H9 (cell line): ENCODE measurements around the gene LITAF. TPM values are rescaled to one million over a fixed set of nuclear protein-coding genes. Genes with fewer than 3 reads are reported as not detected.

Experiments
- DNase-seq: peaks from one replicate; pipeline ENCODE4 v3.0.0-alpha.2; 2017
- H2AFZ ChIP-seq: one replicate; pipeline ENCODE4 v1.6.1; 2013; ENCODE audit warnings: mild to moderate bottlenecking, low read length, control low read depth, moderate library complexity
- H2AK5ac ChIP-seq: 2 replicates; pipeline ENCODE4 v1.6.1; 2013; ENCODE audit warnings: low read length, control low read depth, mixed read lengths; ENCODE audit not compliant: insufficient read length
- H2BK120ac ChIP-seq: one replicate; pipeline ENCODE4 v1.6.1; 2013; ENCODE audit warnings: low read depth, mild to moderate bottlenecking, low read length, control low read depth, inconsistent platforms; ENCODE audit not compliant: poor library complexity, severe bottlenecking
- H2BK12ac ChIP-seq: 2 replicates; pipeline ENCODE4 v1.6.1; 2013; ENCODE audit warnings: low read length, control low read depth, mixed read lengths, low read depth; ENCODE audit not compliant: insufficient read length
- H2BK15ac ChIP-seq: 2 replicates; pipeline ENCODE4 v1.6.1; 2013; ENCODE audit warnings: low read depth, low read length, control low read depth
- H2BK20ac ChIP-seq: one replicate; pipeline ENCODE4 v1.6.1; 2013; ENCODE audit warnings: low read depth, mild to moderate bottlenecking, low read length, control low read depth, inconsistent platforms; ENCODE audit not compliant: poor library complexity, severe bottlenecking
- H2BK5ac ChIP-seq: 2 replicates; pipeline ENCODE4 v1.6.1; 2013; ENCODE audit warnings: low read length, control low read depth, mixed read lengths; ENCODE audit not compliant: insufficient read length
- H3K14ac ChIP-seq: 2 replicates; pipeline ENCODE4 v1.6.1; 2013; ENCODE audit warnings: low read length, control low read depth; ENCODE audit not compliant: insufficient read depth
- H3K18ac ChIP-seq: 2 replicates; pipeline ENCODE4 v1.6.1; 2013; ENCODE audit warnings: low read depth, mild to moderate bottlenecking, mixed read lengths, low read length, control low read depth; ENCODE audit not compliant: insufficient read length
- H3K23ac ChIP-seq: 2 replicates; pipeline ENCODE4 v1.6.1; 2013; ENCODE audit warnings: low read length, control low read depth, mixed read lengths, low read depth; ENCODE audit not compliant: insufficient read length
- H3K23me2 ChIP-seq: 2 replicates; pipeline ENCODE4 v1.6.1; 2013; ENCODE audit warnings: low read depth, mild to moderate bottlenecking, mixed read lengths, low read length, control low read depth; ENCODE audit not compliant: insufficient read length, poor library complexity, severe bottlenecking
- H3K27ac ChIP-seq: 2 replicates; pipeline ENCODE4 v1.5.1; 2013; ENCODE audit warnings: low read length, control low read depth, mixed read lengths, low read depth; ENCODE audit not compliant: insufficient read length
- H3K27me3 ChIP-seq: 2 replicates; pipeline ENCODE4 v1.6.1; 2013; ENCODE audit warnings: low read length, control low read depth, inconsistent platforms; ENCODE audit not compliant: insufficient read depth
- H3K4ac ChIP-seq: 2 replicates; pipeline ENCODE4 v1.6.1; 2013; ENCODE audit warnings: low read depth, mild to moderate bottlenecking, control low read depth, inconsistent platforms, low read length, moderate library complexity
- H3K4me1 ChIP-seq: 2 replicates; pipeline ENCODE4 v1.6.1; 2013; ENCODE audit warnings: low read length, control low read depth, inconsistent platforms; ENCODE audit not compliant: insufficient read depth
- H3K4me2 ChIP-seq: 2 replicates; pipeline ENCODE4 v1.6.1; 2013; ENCODE audit warnings: low read length, control low read depth, mixed read lengths; ENCODE audit not compliant: insufficient read length, insufficient read depth
- H3K56ac ChIP-seq: 2 replicates; pipeline ENCODE4 v1.6.1; 2013; ENCODE audit warnings: low read depth, mild to moderate bottlenecking, mixed read lengths, low read length, control low read depth; ENCODE audit not compliant: insufficient read length
- H3K79me1 ChIP-seq: 2 replicates; pipeline ENCODE4 v1.6.1; 2013; ENCODE audit warnings: low read depth, mild to moderate bottlenecking, moderate library complexity, low read length, control low read depth, inconsistent platforms; ENCODE audit not compliant: insufficient read depth, poor library complexity, severe bottlenecking
- H3K79me2 ChIP-seq: 2 replicates; pipeline ENCODE4 v1.6.1; 2013; ENCODE audit warnings: low read length, control low read depth, inconsistent platforms; ENCODE audit not compliant: insufficient read depth
- H3K9ac ChIP-seq: 2 replicates; pipeline ENCODE4 v1.6.1; 2013; ENCODE audit warnings: low read length, control low read depth, mixed read lengths; ENCODE audit not compliant: insufficient read length; ENCODE audit errors: extremely low read depth
- H3K9me3 ChIP-seq: one replicate; pipeline ENCODE4 v1.6.1; 2013; ENCODE audit warnings: low read depth, low read length, inconsistent platforms; ENCODE audit not compliant: control insufficient read depth
- H3T11ph ChIP-seq: one replicate; pipeline ENCODE4 v1.6.1; 2013; ENCODE audit warnings: mild to moderate bottlenecking, low read length, control low read depth, inconsistent platforms
- H4K20me1 ChIP-seq: one replicate; pipeline ENCODE4 v1.6.1; 2013; ENCODE audit not compliant: control insufficient read depth, insufficient read length, insufficient read depth
- H4K5ac ChIP-seq: 2 replicates; pipeline ENCODE4 v1.6.1; 2013; ENCODE audit warnings: low read depth, mild to moderate bottlenecking, mixed read lengths, low read length, control low read depth; ENCODE audit not compliant: insufficient read length
- H4K8ac ChIP-seq: replicated peaks from 2 replicates; pipeline ENCODE4 v1.6.1; 2013; ENCODE audit warnings: low read length, control low read depth, mixed read lengths, low read depth; ENCODE audit not compliant: insufficient read length
- H4K91ac ChIP-seq: 2 replicates; pipeline ENCODE4 v1.6.1; 2013; ENCODE audit warnings: low read depth, mild to moderate bottlenecking, moderate library complexity, mixed read lengths, low read length, control low read depth; ENCODE audit not compliant: insufficient read length
- H3K27ac Mint-ChIP-seq, 3 experiments: 2 replicates in 2 of 3; 3 replicates in 1 of 3; pipeline ENCODE4 v1.8.0; 2020 to 2021; ENCODE audit warnings: mixed read lengths in 3 of 3, mild to moderate bottlenecking in 1 of 3, moderate library complexity in 1 of 3
- H3K27me3 Mint-ChIP-seq: 2 replicates; pipeline ENCODE4 v1.8.0; 2021; ENCODE audit warnings: low read depth, mild to moderate bottlenecking, moderate library complexity, mixed read lengths
- H3K36me3 Mint-ChIP-seq, 3 experiments: 2 replicates in 2 of 3; 3 replicates in 1 of 3; pipeline ENCODE4 v1.8.0; 2020 to 2021; ENCODE audit warnings: low read depth in 3 of 3, mixed read lengths in 3 of 3; ENCODE audit not compliant: insufficient read depth in 1 of 3
- H3K4me1 Mint-ChIP-seq, 2 experiments: 2 replicates each; pipeline ENCODE4 v1.8.0; 2020; ENCODE audit warnings: mixed read lengths in 2 of 2
- H3K4me3 Mint-ChIP-seq, 2 experiments: 2 replicates in 1 of 2; 3 replicates in 1 of 2; pipeline ENCODE4 v1.8.0; 2020 to 2021; ENCODE audit warnings: mild to moderate bottlenecking in 2 of 2, mixed read lengths in 2 of 2, moderate library complexity in 1 of 2
- H3K9me3 Mint-ChIP-seq, 2 experiments: 2 replicates in 1 of 2; 3 replicates in 1 of 2; pipeline ENCODE4 v1.8.0; 2020; ENCODE audit warnings: mild to moderate bottlenecking in 2 of 2, mixed read lengths in 2 of 2, moderate library complexity in 1 of 2
- whole genome bisulfite sequencing: extraction: QIAGEN DNeasy Blood & Tissue Kit; methylation state at CpG from one replicate; pipeline ENCODE4 v1.1.7; 2013; ENCODE audit warnings: missing lambda C conversion rate, low lambda C conversion rate, mixed read lengths; ENCODE audit not compliant: insufficient read length; ENCODE audit errors: extremely low coverage; 5-methylcytosine and 5-hydroxymethylcytosine counted together
- total RNA-seq: library from RNA; stranded (reverse); gene quantifications from 2 replicates; pipeline ENCODE4 v1.2.1, GENCODE V29; 2021
- TF ChIP-seq, protein P1 (sequence below): fragments of 200-600 bp; sonication (generic); conservative IDR thresholded peaks from 3 replicates; pipeline ENCODE4 v1.8.0; 2021; ENCODE audit warnings: antibody characterized with exemption, mild to moderate bottlenecking

The LITAF gene
- total RNA-seq, 1 experiment from 2014 or later, result 249 TPM

DNA sequence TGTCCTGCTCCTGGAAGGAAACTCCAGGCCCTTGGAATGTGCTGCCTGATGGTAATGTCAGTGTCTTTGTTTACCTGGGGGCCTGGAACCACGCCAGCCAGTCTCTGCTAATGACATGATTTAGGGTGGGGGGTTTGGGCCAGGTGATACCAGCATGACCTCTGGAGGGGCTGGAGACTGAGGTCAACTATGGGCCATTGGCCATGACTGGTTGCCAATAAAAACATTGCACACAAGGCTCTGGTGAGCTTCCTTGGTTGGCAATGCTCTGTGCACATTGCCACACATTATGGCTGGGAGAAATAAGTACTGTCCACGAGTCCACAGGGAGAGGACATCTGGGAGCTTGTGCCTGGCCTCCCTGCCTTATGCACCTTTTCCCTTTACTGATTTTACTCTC lies 52.5 kb downstream of the LITAF start:
- no peak overlapping the region for H3K27ac Mint-ChIP-seq
- H3K4me1 ChIP-seq, result no peaks in the 10 kb centered on the region
- H2AK5ac ChIP-seq, result no peak overlapping the region
- no peaks in the 10 kb centered on the region for H3K9me3 ChIP-seq
- no peak overlapping the region for H2BK12ac ChIP-seq
- no peaks in the 10 kb centered on the region for H3K27me3 ChIP-seq
- H3K27me3 Mint-ChIP-seq, result peaks cover 2% of the 10 kb centered on the region; the same call in 1 of the 2 replicates
- H2BK120ac ChIP-seq, result no peak overlapping the region
- 0 out of 7 replicates have a peak, but pooled peaks cover 0 to 6% (median 0%) of the 10 kb centered on the region in 3 experiments for H3K36me3 Mint-ChIP-seq
- H4K5ac ChIP-seq, result no peak overlapping the region
- H3K56ac ChIP-seq, result no peak overlapping the region
- no peak overlapping the region for H2BK20ac ChIP-seq
- H3K27ac ChIP-seq, result no peak overlapping the region
- no peak overlapping the region for H3K4ac ChIP-seq
- peaks cover 0 to 4% of the 10 kb centered on the region in 2 experiments; a peak in 1 of 5 replicates for H3K9me3 Mint-ChIP-seq
- no peak overlapping the region for H3K4me3 Mint-ChIP-seq
- DNase-seq, result no peak
- H3K79me1 ChIP-seq, result no peaks in the 10 kb centered on the region
- H3K9ac ChIP-seq, result no peak overlapping the region
- H3T11ph ChIP-seq, result no peak overlapping the region
- no peak overlapping the region for H3K18ac ChIP-seq
- H4K91ac ChIP-seq, result no peak overlapping the region
- no peak overlapping the region for H3K4me2 ChIP-seq
- no CpG with 5 or more reads among the region's 2 CpGs for WGBS
- no peak overlapping the region for H3K14ac ChIP-seq
- no peaks in the 10 kb centered on the region for H3K79me2 ChIP-seq
- H2AFZ ChIP-seq, result no peak overlapping the region
- TF ChIP-seq, protein P1, sequence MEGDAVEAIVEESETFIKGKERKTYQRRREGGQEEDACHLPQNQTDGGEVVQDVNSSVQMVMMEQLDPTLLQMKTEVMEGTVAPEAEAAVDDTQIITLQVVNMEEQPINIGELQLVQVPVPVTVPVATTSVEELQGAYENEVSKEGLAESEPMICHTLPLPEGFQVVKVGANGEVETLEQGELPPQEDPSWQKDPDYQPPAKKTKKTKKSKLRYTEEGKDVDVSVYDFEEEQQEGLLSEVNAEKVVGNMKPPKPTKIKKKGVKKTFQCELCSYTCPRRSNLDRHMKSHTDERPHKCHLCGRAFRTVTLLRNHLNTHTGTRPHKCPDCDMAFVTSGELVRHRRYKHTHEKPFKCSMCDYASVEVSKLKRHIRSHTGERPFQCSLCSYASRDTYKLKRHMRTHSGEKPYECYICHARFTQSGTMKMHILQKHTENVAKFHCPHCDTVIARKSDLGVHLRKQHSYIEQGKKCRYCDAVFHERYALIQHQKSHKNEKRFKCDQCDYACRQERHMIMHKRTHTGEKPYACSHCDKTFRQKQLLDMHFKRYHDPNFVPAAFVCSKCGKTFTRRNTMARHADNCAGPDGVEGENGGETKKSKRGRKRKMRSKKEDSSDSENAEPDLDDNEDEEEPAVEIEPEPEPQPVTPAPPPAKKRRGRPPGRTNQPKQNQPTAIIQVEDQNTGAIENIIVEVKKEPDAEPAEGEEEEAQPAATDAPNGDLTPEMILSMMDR, result no peak
- no peaks in the 10 kb centered on the region for H4K20me1 ChIP-seq
- no peak overlapping the region for H2BK5ac ChIP-seq
- H3K23ac ChIP-seq, result no peak overlapping the region
- no peak overlapping the region for H4K8ac ChIP-seq
- peaks cover 16 to 21% of the 10 kb centered on the region in 2 experiments for H3K4me1 Mint-ChIP-seq
- H3K23me2 ChIP-seq, result no peaks in the 10 kb centered on the region
- no peak overlapping the region for H2BK15ac ChIP-seq
